C1 segment of cervical spinal cord (tissue), 14 donors: ENCODE measurements around the gene TCEAL9.
A peak's percentile ranks its signal among the peaks of the same experiment; 100 is the strongest.
"Not testable (repeated sequence)": the region's sequence is repeated elsewhere in the genome, so short reads cannot be mapped to it uniquely, and the experiment has no call there.

Source experiments
- DNase-seq, 14 donors: peaks; one replicate each; lab custom pipeline; 2025; lab: John Stamatoyannopoulos, UW

The TCEAL9 gene

GRCh38 chrX:103373581-103373980 is 17.3 kb downstream of the TCEAL9 start:
- DNase-seq, result no peak

GRCh38 chrX:103376118-103376978 is 20.0 kb downstream of the TCEAL9 start, which contains the start of gene BEX3:
Gene BEX3, plus strand, starts transcription at chrX:103376538. Its CDS starts 984 bp downstream, at chrX:103377522.
- DNase-seq, result peak in 12 of 14 donors; percentile 11 to 71 (median 39)

- peak in 8 of 14 donors; percentile 4 to 50 (median 15) for DNase-seq
Observed at GRCh38 chrX:103376979-103377324, 20.6 kb downstream of the TCEAL9 start.

GRCh38 chrX:103378990-103379389 is 22.7 kb downstream of the TCEAL9 start:
- DNase-seq, result no peak

GRCh38 chrX:103382877-103383276 is 26.6 kb downstream of the TCEAL9 start:
- no peak for DNase-seq

- no peak for DNase-seq
Observed at GRCh38 chrX:103384672-103385071, 28.4 kb downstream of the TCEAL9 start.

- DNase-seq, result not testable (repeated sequence)
Observed at GRCh38 chrX:103385283-103385830, 29.1 kb downstream of the TCEAL9 start.

GRCh38 chrX:103386332-103386731 is 30.0 kb downstream of the TCEAL9 start:
- DNase-seq, result no peak

- DNase-seq, result no peak
Observed at GRCh38 chrX:103393487-103393886, 37.2 kb downstream of the TCEAL9 start.

GRCh38 chrX:103396186-103396585 is 39.9 kb downstream of the TCEAL9 start:
- no peak for DNase-seq

- DNase-seq, result no peak
Observed at GRCh38 chrX:103396660-103397059, 40.4 kb downstream of the TCEAL9 start.

- no peak for DNase-seq
Observed at GRCh38 chrX:103397707-103398106, 41.4 kb downstream of the TCEAL9 start.

GRCh38 chrX:103398421-103398864 is 42.1 kb downstream of the TCEAL9 start:
- DNase-seq, result no peak

GRCh38 chrX:103399744-103400143 is 43.4 kb downstream of the TCEAL9 start:
- DNase-seq, result no peak

GRCh38 chrX:103400931-103401330 is 44.6 kb downstream of the TCEAL9 start:
- no peak for DNase-seq

GRCh38 chrX:103404231-103405008 is 48.1 kb downstream of the TCEAL9 start:
- peak in 7 of 14 donors; percentile 3 to 39 (median 20) for DNase-seq

- no peak for DNase-seq
Observed at GRCh38 chrX:103405009-103405333, 48.7 kb downstream of the TCEAL9 start.

- DNase-seq, result no peak
Observed at GRCh38 chrX:103406256-103406655, 50.0 kb downstream of the TCEAL9 start.

- no peak for DNase-seq
Observed at GRCh38 chrX:103407776-103408175, 51.5 kb downstream of the TCEAL9 start.
